Urinary bladder (tissue), 4 donors: ENCODE results near the gene EIF5. TPM values are rescaled to one million over a fixed set of nuclear protein-coding genes. Genes with fewer than 3 reads are reported as not detected.
"Not testable (repeated sequence)": the region's sequence is repeated elsewhere in the genome, so short reads cannot be mapped to it uniquely, and the experiment has no call there.

ENCODE experiments used
- DNase-seq: peaks from one replicate; pipeline ENCODE4 v3.0.0-alpha.2; 2015; ENCODE audit errors: extremely low spot score
- H3K27ac ChIP-seq: one replicate; pipeline ENCODE4 v1.5.1; 2013; ENCODE audit warnings: low read depth, mild to moderate bottlenecking, moderate library complexity
- H3K36me3 ChIP-seq: one replicate; pipeline ENCODE4 v1.6.1; 2013; ENCODE audit warnings: mild to moderate bottlenecking, moderate library complexity; ENCODE audit not compliant: insufficient read depth
- H3K4me1 ChIP-seq: one replicate; pipeline ENCODE4 v1.6.1; 2013; ENCODE audit warnings: mild to moderate bottlenecking, moderate library complexity; ENCODE audit not compliant: insufficient read depth
- H3K4me3 ChIP-seq: one replicate; pipeline ENCODE4 v1.5.1; 2013; ENCODE audit warnings: low read depth, low read length
- WGBS: extraction: QIAGEN DNeasy Blood & Tissue Kit; methylation state at CpG from one replicate; pipeline ENCODE4 v1.1.7; 2013; 5-methylcytosine and 5-hydroxymethylcytosine counted together
- polyA plus RNA-seq: library from polyadenylated mRNA; stranded (reverse); fragments of 200-250 nt; gene quantifications from one replicate; pipeline ENCODE4 v1.2.3, GENCODE V29; 2013
- total RNA-seq: library from RNA; depleted of rRNA; stranded (reverse); fragments of >200 nt; gene quantifications from one replicate; pipeline ENCODE4 v1.2.3, GENCODE V29; 2014
- donor health status: healthy with polysubstance abuse.
- donor health status: healthy.

Gene EIF5
- total and polyA plus RNA-seq, 2 donors: 128 to 177 TPM

DNA sequence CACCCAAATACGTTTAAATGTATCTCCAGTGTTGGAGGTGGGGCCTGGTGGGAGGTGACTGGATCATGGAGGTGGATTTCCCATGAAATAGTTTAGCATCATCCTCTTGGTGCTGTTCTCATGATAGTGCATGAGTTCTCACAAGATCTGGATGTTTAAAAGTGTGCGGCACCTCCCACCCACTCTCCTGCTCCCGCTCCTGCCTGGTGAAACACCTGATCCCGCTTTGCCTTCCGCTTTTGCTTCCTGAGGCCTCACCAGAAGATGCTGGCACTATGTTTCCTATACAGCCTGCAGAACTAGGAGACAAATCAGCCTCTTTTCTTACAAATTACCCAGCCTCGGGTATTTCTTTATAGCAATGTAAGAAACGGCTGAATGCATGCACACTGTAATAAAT, 20.1 kb downstream of the EIF5 start:
- Histone ChIP-seq H3K4me3 (no peak overlapping the region), H3K27ac (no peak overlapping the region), H3K36me3 (no peaks in the 10 kb centered on the region), H3K4me1 (no peaks in the 10 kb centered on the region)
- no peak for DNase-seq
- WGBS: 80% methylated on average over 7 of the region's 7 CpGs

- WGBS: 54% methylated on average over 9 of the region's 9 CpGs
- no peak overlapping the region for H3K4me3 ChIP-seq
- H3K27ac ChIP-seq: no peak overlapping the region
- no peak for DNase-seq
- H3K4me1 ChIP-seq: no peaks in the 10 kb centered on the region
- H3K36me3 ChIP-seq: no peaks in the 10 kb centered on the region
These were observed 22.1 kb downstream of the EIF5 start for GRCh38 chr14:103356024-103356682.

DNA sequence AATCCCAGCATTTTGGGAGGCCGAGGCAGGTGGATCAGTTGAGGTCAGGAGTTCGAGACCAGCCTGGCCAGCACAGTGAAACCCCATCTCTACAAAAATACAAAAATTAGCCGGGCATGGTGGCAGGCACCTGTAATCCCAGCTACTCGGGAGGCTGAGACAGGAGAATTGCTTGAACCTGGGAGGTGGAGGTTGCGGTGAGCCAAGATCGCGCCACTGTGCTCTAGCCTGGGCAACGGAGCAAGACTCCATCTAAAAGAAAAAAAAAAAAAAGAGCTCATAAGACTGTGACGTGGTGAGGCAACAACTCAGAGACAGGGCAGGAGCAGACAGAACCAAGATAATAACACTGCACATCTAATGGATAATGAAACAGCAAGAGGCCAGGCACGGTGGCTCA, 23.5 kb downstream of the EIF5 start:
- WGBS: 89% methylated on average over 10 of the region's 10 CpGs
- H3K4me3 ChIP-seq, H3K27ac ChIP-seq, H3K4me1 ChIP-seq, H3K36me3 ChIP-seq, DNase-seq: not testable (repeated sequence)

GRCh38 chr14:103360548-103360947, 26.5 kb downstream of the EIF5 start:
- Histone ChIP-seq H3K36me3 (no peaks in the 10 kb centered on the region), H3K4me3 (no peak overlapping the region), H3K27ac (no peak overlapping the region), H3K4me1 (no peaks in the 10 kb centered on the region)
- 86% methylated on average over 7 of the region's 7 CpGs for WGBS
- no peak for DNase-seq

GRCh38 chr14:103361867-103362266, 27.8 kb downstream of the EIF5 start:
- no peak for DNase-seq
- H3K27ac ChIP-seq: no peak overlapping the region
- H3K4me1 ChIP-seq: no peaks in the 10 kb centered on the region
- 69% methylated on average over 5 of the region's 5 CpGs for WGBS
- H3K36me3 ChIP-seq: no peaks in the 10 kb centered on the region
- no peak overlapping the region for H3K4me3 ChIP-seq

GRCh38 chr14:103362780-103363179, 28.7 kb downstream of the EIF5 start:
- WGBS: 68% methylated on average over 1 of the region's 1 CpG
- no peak for DNase-seq
- no peak overlapping the region for H3K27ac ChIP-seq
- no peaks in the 10 kb centered on the region for H3K4me1 ChIP-seq
- H3K4me3 ChIP-seq: no peak overlapping the region
- no peaks in the 10 kb centered on the region for H3K36me3 ChIP-seq

DNA sequence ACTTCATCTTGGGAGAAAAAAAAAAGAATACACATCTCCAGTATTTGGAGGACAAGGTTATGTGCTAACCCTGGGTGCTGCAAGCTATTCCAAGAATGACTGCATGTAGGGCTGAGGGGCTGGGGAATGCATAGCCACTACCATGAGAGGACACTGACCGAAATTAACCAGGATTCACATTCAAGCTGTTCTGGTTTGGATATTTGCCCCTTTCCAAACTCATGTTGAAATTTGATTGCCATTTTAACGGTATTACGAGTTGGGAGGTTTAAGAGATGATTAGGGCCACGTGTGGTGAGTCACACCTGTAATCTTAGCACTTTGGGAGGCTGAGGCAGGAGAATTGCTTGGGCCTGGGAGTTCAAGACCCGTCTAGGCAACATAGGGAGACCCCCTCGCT, 32.7 kb downstream of the EIF5 start:
- no peaks in the 10 kb centered on the region for H3K36me3 ChIP-seq
- WGBS: 80% methylated on average over 6 of the region's 6 CpGs
- no peak for DNase-seq
- H3K4me1 ChIP-seq: no peaks in the 10 kb centered on the region
- H3K27ac ChIP-seq: no peak overlapping the region
- H3K4me3 ChIP-seq: no peak overlapping the region

DNA sequence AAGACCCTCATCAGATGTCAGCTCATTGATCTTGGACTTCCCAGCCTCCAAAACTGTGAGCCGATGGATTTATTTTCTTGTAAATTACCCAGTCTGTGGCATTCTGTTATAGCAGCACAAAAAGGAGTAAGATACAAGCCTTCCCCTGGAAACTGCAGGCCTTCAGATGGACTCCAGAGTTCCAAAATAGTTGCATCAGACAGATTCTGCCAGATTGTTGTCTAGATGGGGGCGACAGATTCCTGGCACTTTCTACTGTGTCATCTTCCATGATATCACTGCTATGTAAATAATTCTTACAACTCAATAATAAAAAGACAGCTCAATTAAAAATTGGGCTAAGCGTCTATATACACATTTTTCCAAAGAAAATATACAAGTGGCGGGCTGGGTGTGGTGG, 34.0 kb downstream of the EIF5 start:
- H3K4me3 ChIP-seq: no peak overlapping the region
- no peaks in the 10 kb centered on the region for H3K36me3 ChIP-seq
- H3K27ac ChIP-seq: no peak overlapping the region
- no peaks in the 10 kb centered on the region for H3K4me1 ChIP-seq
- 72% methylated on average over 4 of the region's 4 CpGs for WGBS
- no peak for DNase-seq

GRCh38 chr14:103370087-103370486, 36.0 kb downstream of the EIF5 start:
- 94% methylated on average over 3 of the region's 3 CpGs for WGBS
- Histone ChIP-seq H3K4me3 (no peak overlapping the region), H3K36me3 (no peaks in the 10 kb centered on the region), H3K4me1 (no peaks in the 10 kb centered on the region), H3K27ac (no peak overlapping the region)
- DNase-seq: no peak

- 84% methylated on average over 23 of the region's 23 CpGs for WGBS
- Histone ChIP-seq H3K4me1 (no peaks in the 10 kb centered on the region), H3K36me3 (no peaks in the 10 kb centered on the region), H3K27ac (no peak overlapping the region), H3K4me3 (no peak overlapping the region)
- no peak for DNase-seq
These were observed 38.0 kb downstream of the EIF5 start for GRCh38 chr14:103372017-103372416.

DNA sequence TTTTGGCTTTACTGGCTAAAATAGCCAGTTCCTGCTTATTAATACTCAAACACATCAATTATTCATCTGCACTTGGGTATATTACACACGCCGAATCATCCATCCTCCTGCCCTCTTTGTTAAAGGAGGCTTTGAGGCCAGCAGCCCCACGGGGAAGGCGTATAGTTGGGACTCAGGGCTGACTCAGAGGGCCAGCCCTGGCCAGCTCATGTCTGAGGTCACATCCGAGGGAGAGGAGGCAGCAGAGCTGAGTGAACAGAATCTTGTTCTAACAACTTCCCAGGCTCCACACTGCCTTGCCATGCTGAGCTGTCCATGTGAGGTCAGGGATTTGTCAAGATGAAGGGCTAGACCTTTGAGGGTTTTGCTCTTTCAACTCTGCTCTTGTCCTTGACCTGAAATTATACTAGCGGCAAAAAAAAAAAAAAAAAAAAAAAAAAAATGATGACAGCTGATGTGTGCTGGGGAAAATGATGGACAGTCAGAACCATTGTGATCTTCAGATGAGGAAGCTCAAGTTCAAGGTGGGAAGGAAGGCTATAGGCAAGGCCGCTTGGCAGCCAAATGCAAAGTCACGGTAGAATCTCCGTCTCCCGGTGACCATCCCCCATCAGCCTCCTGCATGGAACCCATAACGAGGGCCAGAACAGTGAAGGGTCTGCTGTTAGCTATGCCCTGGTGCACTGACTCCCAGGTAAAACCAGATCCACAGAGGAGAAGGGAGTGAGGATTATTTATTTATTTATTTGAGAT, 38.7 kb downstream of the EIF5 start:
- Histone ChIP-seq H3K4me1 (no peaks in the 10 kb centered on the region), H3K27ac (no peak overlapping the region), H3K36me3 (no peaks in the 10 kb centered on the region), H3K4me3 (no peak overlapping the region)
- no peak for DNase-seq
- 65% methylated on average over 11 of the region's 11 CpGs for WGBS

- Histone ChIP-seq H3K27ac (no peak overlapping the region), H3K36me3 (no peaks in the 10 kb centered on the region), H3K4me1 (no peaks in the 10 kb centered on the region), H3K4me3 (no peak overlapping the region)
- no peak for DNase-seq
- 83% methylated on average over 11 of the region's 11 CpGs for WGBS
These were observed 40.1 kb downstream of the EIF5 start for GRCh38 chr14:103374121-103374520.

DNA sequence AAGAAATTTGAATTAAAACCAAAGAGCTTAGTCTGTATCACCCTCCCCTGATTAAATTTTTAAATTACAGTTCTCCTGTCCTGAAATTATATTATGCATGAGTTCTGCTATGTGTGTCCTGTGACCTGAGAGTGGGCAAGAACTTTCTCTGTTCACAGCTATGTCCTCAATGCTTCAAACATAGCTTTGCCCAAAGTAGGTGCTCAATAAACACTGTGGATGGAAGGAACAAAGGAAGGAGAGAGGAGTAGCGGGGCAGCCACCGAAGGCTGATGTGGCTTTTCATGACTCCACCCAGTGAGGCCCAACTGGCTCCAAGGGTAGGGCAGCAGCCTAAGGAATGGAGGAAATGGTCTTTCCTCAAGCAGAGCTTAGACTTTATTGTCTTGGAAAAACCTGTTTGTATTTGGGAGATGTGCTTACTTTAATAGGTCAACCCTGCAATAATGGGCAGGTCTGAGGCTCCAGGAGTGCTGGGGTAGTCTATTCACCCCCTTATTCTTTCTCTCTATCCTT, 43.5 kb downstream of the EIF5 start:
- H3K4me1 ChIP-seq: no peaks in the 10 kb centered on the region
- no peaks in the 10 kb centered on the region for H3K36me3 ChIP-seq
- no peak overlapping the region for H3K4me3 ChIP-seq
- 85% methylated on average over 2 of the region's 2 CpGs for WGBS
- DNase-seq: no peak
- no peak overlapping the region for H3K27ac ChIP-seq
